GM12874 (cell line): ENCODE results near the gene ASMT.

Experiments
- CTCF ChIP-seq: IDR thresholded peaks from 2 replicates; pipeline ENCODE4 v1.5.1; 2011; ENCODE audit warnings: low read depth, mild to moderate bottlenecking, control low read depth, low read length, moderate library complexity; ENCODE audit not compliant: insufficient read depth

ASMT gene

GRCh38 chrX:1609762-1610161 lies 5.1 kb upstream of the ASMT start:
- no peak for TF ChIP-seq CTCF

- no peak for TF ChIP-seq CTCF
Measured at GRCh38 chrX:1610166-1610565, 4.7 kb upstream of the ASMT start.

DNA sequence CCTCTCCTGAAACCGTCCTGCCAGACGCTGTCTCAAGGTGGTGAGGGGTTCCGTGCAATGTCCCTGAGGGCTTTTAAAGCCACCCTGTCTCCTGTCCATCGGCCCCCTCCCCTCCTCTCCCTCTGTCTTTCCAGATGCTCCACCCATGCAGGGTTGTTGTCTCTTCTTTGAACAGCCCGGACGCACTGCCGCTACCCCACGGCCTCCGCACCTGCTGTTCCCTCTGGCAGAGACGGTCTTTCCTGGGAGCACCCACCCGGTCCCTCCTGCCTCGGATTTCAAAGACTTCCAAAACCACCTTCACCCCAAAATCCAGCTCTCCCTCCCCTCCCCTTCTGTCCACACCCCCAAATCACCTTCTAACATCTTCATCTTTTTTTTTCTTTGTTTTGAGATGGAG lies 4.1 kb upstream of the ASMT start:
- no peak for TF ChIP-seq CTCF

DNA sequence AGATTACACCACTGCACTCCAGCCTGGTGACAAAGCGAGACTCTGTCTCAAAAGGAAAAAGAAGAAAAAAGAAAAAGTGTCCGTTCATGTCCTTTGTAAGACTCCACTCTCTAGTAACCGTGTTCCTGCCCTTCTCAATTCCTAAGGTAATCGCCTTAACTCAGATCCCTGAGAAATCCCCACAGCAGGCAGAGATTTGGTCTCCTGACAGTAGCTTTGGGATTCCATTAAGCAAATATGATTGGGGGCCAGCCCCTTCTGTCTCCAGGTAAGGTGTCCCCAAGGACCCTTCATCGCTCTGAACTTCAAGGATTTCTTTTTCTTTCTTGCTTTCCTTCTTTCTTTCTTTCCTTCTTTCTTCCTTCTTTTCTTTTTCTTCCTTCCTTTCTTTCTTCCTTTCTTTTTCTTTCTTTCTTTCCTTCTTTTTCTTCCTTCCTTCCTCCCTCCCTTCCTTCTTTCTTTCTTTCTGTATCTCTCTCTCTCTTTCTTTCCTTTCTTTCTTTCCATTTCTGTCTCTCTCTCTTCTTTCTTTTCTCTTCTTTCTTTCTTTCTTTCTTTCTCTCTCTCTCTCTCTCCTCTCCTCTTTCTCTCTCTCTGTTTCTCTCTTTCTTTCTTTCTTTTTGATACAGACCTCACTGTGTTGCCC lies 2.1 kb upstream of the ASMT start:
- TF ChIP-seq CTCF = no peak

GRCh38 chrX:1618689-1619088 lies 3.8 kb downstream of the ASMT start:
- no peak for TF ChIP-seq CTCF

DNA sequence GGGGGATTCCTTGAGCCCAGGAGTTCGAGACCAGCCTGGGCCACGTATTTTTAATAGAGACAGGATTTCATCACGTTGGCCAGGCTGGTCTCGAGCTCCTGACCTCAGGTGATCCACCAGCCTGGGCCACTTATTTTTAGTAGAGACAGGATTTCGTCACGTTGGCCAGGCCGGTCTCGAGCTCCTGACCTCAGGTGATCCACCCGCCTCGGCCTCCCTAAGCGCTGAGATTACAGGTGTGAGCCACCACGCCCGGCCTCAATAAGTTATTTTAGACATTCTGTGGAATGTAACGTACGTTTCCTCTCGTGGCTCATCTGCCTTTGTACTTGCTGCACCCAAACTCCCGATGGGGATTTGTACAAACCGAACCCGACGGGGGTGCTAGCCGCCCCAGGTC lies 8.8 kb downstream of the ASMT start:
- no peak for TF ChIP-seq CTCF

- no peak for TF ChIP-seq CTCF
Measured at GRCh38 chrX:1629244-1629643, 14.4 kb downstream of the ASMT start.
